Endothelial cell of umbilical vein (primary cell): Measurements from ENCODE around the gene GCDH. TPM values are rescaled to one million over a fixed set of nuclear protein-coding genes. Genes with fewer than 3 reads are reported as not detected.

ENCODE experiments used
- BruUV-seq: library from RNA; stranded (reverse); fragments of 400-500 nt; replicated peaks from 2 replicates; lab custom pipeline; 2021; lab: Mats Ljungman, UMichigan
- CTCF ChIA-PET: fragments of 300-600, 350-600 bp; sonication (Branson Sonifier 250); formaldehyde crosslinking; loops from one replicate; lab custom pipeline; 2021; ENCODE audit warnings: antibody characterized with exemption, inconsistent platforms; lab: Charles Lee
- POLR2A ChIA-PET: fragments of 300-600, 350-600 bp; sonication (Branson Sonifier 250); formaldehyde crosslinking; loops from one replicate; lab custom pipeline; 2021; ENCODE audit warnings: antibody characterized with exemption, inconsistent platforms; lab: Charles Lee
- DNase-seq: peaks from one replicate; pipeline ENCODE4 v3.0.0-alpha.2; 2011; ENCODE audit warnings: low read depth, low spot score
- FAIRE-seq: peaks from 2 replicates; lab custom pipeline; 2011; peaks lifted over from hg19 to GRCh38; lab: Jason Lieb, UNC
- H2AFZ ChIP-seq: 2 replicates; pipeline ENCODE4 v1.6.0; 2012; ENCODE audit warnings: low read depth, low read length, control low read depth, inconsistent platforms
- H3K27ac ChIP-seq: 2 replicates; pipeline ENCODE4 v1.5.1; 2011; ENCODE audit warnings: low read depth, mild to moderate bottlenecking, control low read depth, low read length, moderate library complexity; ENCODE audit not compliant: insufficient read depth
- H3K27me3 ChIP-seq, 2 experiments: 2 replicates each; pipeline versions ENCODE4 v1.6.0 to v1.6.1; 2011; ENCODE audit warnings: low read length in 2 of 2, mixed read lengths in 1 of 2; ENCODE audit not compliant: control insufficient read depth in 2 of 2, insufficient read depth in 2 of 2
- H3K36me3 ChIP-seq, 2 experiments: 2 replicates in 1 of 2; 3 replicates in 1 of 2; pipeline ENCODE4 v1.5.1; 2011; ENCODE audit warnings: low read length in 2 of 2, mild to moderate bottlenecking in 1 of 2, moderate library complexity in 1 of 2; ENCODE audit not compliant: control insufficient read depth in 2 of 2, insufficient read depth in 2 of 2; ENCODE audit errors: extremely low read depth in 1 of 2
- H3K4me1 ChIP-seq: 3 replicates; pipeline ENCODE4 v1.5.1; 2011; ENCODE audit warnings: mild to moderate bottlenecking, low read length; ENCODE audit not compliant: control insufficient read depth, insufficient read depth; ENCODE audit errors: extremely low read depth
- H3K4me2 ChIP-seq: 2 replicates; pipeline ENCODE4 v1.6.1; 2011; ENCODE audit warnings: low read length, control low read depth, mixed read lengths; ENCODE audit not compliant: insufficient read depth
- H3K4me3 ChIP-seq, 3 experiments: fragments of 200-600 bp in 1 of 3; sonication (generic), shearing (Covaris generic) in 1 of 3; replicated peaks in 1 of 3; 2 replicates each; pipeline ENCODE4 v1.5.1; 2011 to 2016; ENCODE audit warnings: control low read depth in 3 of 3, low read length in 3 of 3, mild to moderate bottlenecking in 2 of 3, inconsistent platforms in 1 of 3, low read depth in 1 of 3, moderate library complexity in 1 of 3; ENCODE audit not compliant: insufficient read depth in 1 of 3
- H3K79me2 ChIP-seq: 2 replicates; pipeline ENCODE4 v1.6.0; 2012; ENCODE audit warnings: low read length, inconsistent platforms; ENCODE audit not compliant: control insufficient read depth, insufficient read depth
- H3K9ac ChIP-seq: replicated peaks from 2 replicates; pipeline ENCODE3; 2011; ENCODE audit warnings: low read length, control low read depth; ENCODE audit not compliant: insufficient read depth; ENCODE audit errors: extremely low read depth
- H3K9me1 ChIP-seq: replicated peaks from 3 replicates; pipeline ENCODE4 v1.6.0; 2011; ENCODE audit warnings: mild to moderate bottlenecking, low read length; ENCODE audit not compliant: control insufficient read depth, insufficient read depth; ENCODE audit errors: extremely low read depth
- H3K9me3 ChIP-seq: replicated peaks from 2 replicates; pipeline ENCODE4 v1.5.1; 2012; ENCODE audit warnings: low read length, inconsistent platforms; ENCODE audit not compliant: control insufficient read depth, insufficient read depth
- H4K20me1 ChIP-seq: replicated peaks from 2 replicates; pipeline ENCODE3; 2011; ENCODE audit warnings: mild to moderate bottlenecking, low read length; ENCODE audit not compliant: control insufficient read depth, insufficient read depth; ENCODE audit errors: extremely low read depth
- GATA2 ChIP-seq: IDR thresholded peaks from 2 replicates; pipeline ENCODE4 v1.7.0; 2011; ENCODE audit warnings: low read depth, mild to moderate bottlenecking, moderate library complexity, mixed read lengths, low read length; ENCODE audit not compliant: insufficient read length, insufficient read depth
- JUN ChIP-seq: IDR thresholded peaks from 2 replicates; pipeline ENCODE4 v1.6.1; 2011; ENCODE audit warnings: borderline replicate concordance, low read depth; ENCODE audit not compliant: insufficient read length, insufficient read depth
- MYC ChIP-seq: IDR thresholded peaks from one replicate; pipeline ENCODE4 v1.6.1; 2011; ENCODE audit warnings: mild to moderate bottlenecking, low read depth, low read length
- POLR2A ChIP-seq: IDR thresholded peaks from 2 replicates; pipeline ENCODE4 v1.6.1; 2012; ENCODE audit warnings: low read depth, mild to moderate bottlenecking, control low read depth, low read length
- POLR2AphosphoS5 ChIP-seq: IDR thresholded peaks from 2 replicates; pipeline ENCODE4 v1.6.1; 2012; ENCODE audit warnings: low read depth, mild to moderate bottlenecking, control low read depth, low read length, moderate library complexity; ENCODE audit not compliant: insufficient read depth
- dilution Hi-C: fragments of 300-500 bp; cut with MboI; formaldehyde crosslinking; loops from one replicate; pipeline ENCODE4 v1.15.0; 2019; ENCODE audit warnings: low sequenced_read_pairs; ENCODE audit not compliant: extremely low pct_ligation_motif_present
- intact Hi-C: fragments of 100-400 bp; cut with micrococcal nuclease; formaldehyde crosslinking; loops from one replicate; pipeline ENCODE4 v1.10.0; 2022
- polyA plus RNA-seq, 4 experiments: library from polyadenylated mRNA; depleted of rRNA in 3 of 4; stranded (reverse) in 3 of 4; unstranded in 1 of 4; fragments of >200 nt; gene quantifications; 2 replicates each; pipeline versions ENCODE4 v1.2.1 to v1.2.3, GENCODE V29; 2011 to 2012; ENCODE audit warnings: missing spikeins in 1 of 4
- total RNA-seq: library from RNA; stranded (reverse); gene quantifications from 2 replicates; pipeline ENCODE4 v1.2.3, GENCODE V29; 2021
- TF ChIP-seq, protein P1 (sequence below): IDR thresholded peaks from 2 replicates; pipeline ENCODE4 v1.6.1; 2011; ENCODE audit not compliant: insufficient read depth, insufficient read length
- TF ChIP-seq, protein P2 (sequence below), 2 donors: IDR thresholded peaks; 1 replicate in 1 of 2; 2 replicates in 1 of 2; pipeline ENCODE4 v1.5.1; 2011; ENCODE audit warnings: low read length in 2 of 2, mild to moderate bottlenecking in 2 of 2, moderate library complexity in 2 of 2, control low read depth in 1 of 2, inconsistent platforms in 1 of 2, low read depth in 1 of 2; ENCODE audit not compliant: insufficient read depth in 1 of 2; ENCODE audit errors: extremely low read depth in 1 of 2

GCDH gene
- total and polyA plus RNA-seq, 2 donors (not counting 3 experiments of a cell fraction or from before 2014, with no cell fraction given) = 27.3 to 35.8 TPM

DNA sequence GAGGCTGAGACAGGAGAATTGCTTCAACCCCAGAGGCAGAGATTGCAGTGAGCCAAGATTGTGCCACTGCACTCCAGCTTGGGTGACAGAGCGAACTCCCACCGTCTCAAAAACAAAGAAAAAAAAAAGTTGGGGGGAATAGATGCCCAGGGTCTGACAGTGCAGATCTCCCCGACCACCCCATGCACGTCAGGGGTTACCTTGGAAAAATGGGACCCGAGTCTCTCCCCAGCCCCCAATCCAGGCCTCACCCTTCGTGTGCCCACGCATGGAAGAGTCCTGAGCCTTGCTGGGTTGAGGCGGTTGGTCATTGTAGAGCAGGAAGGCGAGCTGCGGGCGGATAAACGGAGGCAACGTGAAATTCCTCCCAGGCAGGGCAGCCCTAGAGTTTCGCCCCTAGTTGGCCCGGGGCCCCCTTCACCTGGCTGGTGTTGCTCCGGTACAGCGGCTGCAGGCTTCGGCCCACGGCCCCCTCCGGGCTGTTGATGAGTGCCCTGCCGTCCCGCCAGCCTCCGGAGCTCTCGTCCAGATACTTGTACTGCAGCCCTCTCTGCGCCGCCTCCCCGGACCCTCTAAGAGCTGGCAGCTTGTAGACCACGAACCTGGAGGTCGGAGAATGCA, 10.3 kb upstream of the GCDH start:
- peaks cover 0 to 5% of the 10 kb centered on the region in 2 experiments for H3K36me3 ChIP-seq
- DNase-seq (no peak), FAIRE-seq (no peak)
- intact Hi-C loops = loop anchor here (2.0 kb wide), 1 partner anchor 38 kb away; the partner anchor contains the start of gene SYCE2
- H2AFZ ChIP-seq = peak overlapping the region; percentile 70
- H3K4me2 ChIP-seq = peak overlapping the region; percentile 66
- CTCF ChIA-PET = interaction anchor here (1.1 to 3.5 kb wide), 7 partner anchors 9 to 120 kb away, joined by 3 to 22 read pairs (median 12); partner anchors contain the start of gene GCDH
- H3K79me2 ChIP-seq = no peaks in the 10 kb centered on the region
- peaks cover 7 to 15% of the 10 kb centered on the region in 2 experiments for H3K27me3 ChIP-seq
- H3K9ac ChIP-seq = peak overlapping the region; percentile 56
- dilution Hi-C loops = no loop called here
- H3K4me1 ChIP-seq = peaks cover 4% of the 10 kb centered on the region
- peak overlapping the region; percentile 25 to 78 (median 49) for H3K4me3 ChIP-seq
- no peaks in the 10 kb centered on the region for H3K9me3 ChIP-seq
- TF ChIP-seq, protein P1, sequence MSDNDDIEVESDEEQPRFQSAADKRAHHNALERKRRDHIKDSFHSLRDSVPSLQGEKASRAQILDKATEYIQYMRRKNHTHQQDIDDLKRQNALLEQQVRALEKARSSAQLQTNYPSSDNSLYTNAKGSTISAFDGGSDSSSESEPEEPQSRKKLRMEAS = no peak
- no peak for TF ChIP-seq GATA2
- TF ChIP-seq MYC = no peak
- no peaks in the 10 kb centered on the region for H4K20me1 ChIP-seq
- no peaks in the 10 kb centered on the region for H3K9me1 ChIP-seq
- no TSS peak for BruUV-seq
- POLR2A ChIA-PET = interaction anchor here (0.7 to 1.0 kb wide), 2 partner anchors 10 to 270 kb away, joined by 3 to 10 read pairs; partner anchors contain the start of genes GCDH, ZNF490 and ZNF791
- peak overlapping the region; percentile 49 for H3K27ac ChIP-seq

DNA sequence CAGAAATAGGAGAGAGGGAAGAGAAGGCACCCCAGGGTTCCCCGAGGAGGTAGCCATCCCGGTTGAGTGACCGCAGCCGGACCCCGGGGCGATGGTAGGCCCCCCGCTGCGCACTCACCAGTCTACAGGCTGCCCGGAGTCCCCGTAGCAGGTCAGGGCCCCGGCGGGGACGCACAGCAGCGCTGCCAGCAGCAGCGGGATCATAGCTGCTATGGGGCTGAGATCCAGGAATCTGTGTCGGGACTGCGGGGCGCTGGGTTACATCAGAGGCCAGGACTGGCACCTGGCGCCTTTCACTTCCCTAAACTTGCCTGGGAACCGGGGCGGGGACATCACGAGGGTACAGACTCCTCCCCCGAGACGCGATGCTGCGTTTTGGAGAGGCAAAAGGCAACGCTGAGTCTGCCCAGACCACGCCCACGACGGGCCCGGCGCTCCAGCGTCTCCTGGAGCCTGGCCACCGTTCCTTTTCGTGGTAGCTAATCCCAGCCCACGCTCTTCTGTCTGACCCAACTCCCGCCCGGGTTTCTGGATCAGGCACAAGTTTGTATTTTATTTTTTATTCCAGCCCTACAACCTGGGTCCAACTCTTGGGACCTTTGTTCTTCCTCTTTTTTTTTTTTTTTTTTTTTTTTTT, 9.7 kb upstream of the GCDH start, which contains the start of gene DNASE2:
Gene DNASE2, minus strand, starts transcription at position 278 of the 637 bp plus-strand sequence. Its CDS starts 74 bp downstream, at position 204.
- TF ChIP-seq POLR2A (peak; percentile 36), POLR2AphosphoS5 (peak; percentile 54), JUN (no peak)
- TF ChIP-seq, protein P2, sequence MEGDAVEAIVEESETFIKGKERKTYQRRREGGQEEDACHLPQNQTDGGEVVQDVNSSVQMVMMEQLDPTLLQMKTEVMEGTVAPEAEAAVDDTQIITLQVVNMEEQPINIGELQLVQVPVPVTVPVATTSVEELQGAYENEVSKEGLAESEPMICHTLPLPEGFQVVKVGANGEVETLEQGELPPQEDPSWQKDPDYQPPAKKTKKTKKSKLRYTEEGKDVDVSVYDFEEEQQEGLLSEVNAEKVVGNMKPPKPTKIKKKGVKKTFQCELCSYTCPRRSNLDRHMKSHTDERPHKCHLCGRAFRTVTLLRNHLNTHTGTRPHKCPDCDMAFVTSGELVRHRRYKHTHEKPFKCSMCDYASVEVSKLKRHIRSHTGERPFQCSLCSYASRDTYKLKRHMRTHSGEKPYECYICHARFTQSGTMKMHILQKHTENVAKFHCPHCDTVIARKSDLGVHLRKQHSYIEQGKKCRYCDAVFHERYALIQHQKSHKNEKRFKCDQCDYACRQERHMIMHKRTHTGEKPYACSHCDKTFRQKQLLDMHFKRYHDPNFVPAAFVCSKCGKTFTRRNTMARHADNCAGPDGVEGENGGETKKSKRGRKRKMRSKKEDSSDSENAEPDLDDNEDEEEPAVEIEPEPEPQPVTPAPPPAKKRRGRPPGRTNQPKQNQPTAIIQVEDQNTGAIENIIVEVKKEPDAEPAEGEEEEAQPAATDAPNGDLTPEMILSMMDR (IDR thresholded peaks at IDR 0.05; ENCODE audit: extremely low read depth in 1 of 2, insufficient read depth in 1 of 2, low read depth in 1 of 2, low read length in 2 of 2) = no peak
- H3K4me2 ChIP-seq = peak within 1 kb of the TSS; percentile 66
- peaks cover 4% of the 10 kb centered on the region for H3K4me1 ChIP-seq
- DNase-seq (peak; percentile 82), FAIRE-seq (peak; percentile 94)
- CTCF ChIA-PET = interaction anchor here (1.1 to 3.5 kb wide), 7 partner anchors 10 to 121 kb away, joined by 3 to 22 read pairs (median 12); partner anchors contain the start of gene GCDH
- H3K27ac ChIP-seq = peak within 1 kb of the TSS; percentile 49
- H3K27me3 ChIP-seq = peaks cover 9 to 20% of the 10 kb centered on the region in 2 experiments
- no peaks in the 10 kb centered on the region for H3K9me1 ChIP-seq
- peaks cover 0 to 5% of the 10 kb centered on the region in 2 experiments for H3K36me3 ChIP-seq
- H2AFZ ChIP-seq = peak within 1 kb of the TSS; percentile 70
- H3K9me3 ChIP-seq = no peaks in the 10 kb centered on the region
- dilution Hi-C loops (no loop called here), intact Hi-C loops (loop anchor here (2.0 kb wide), 1 partner anchor 38 kb away; the partner anchor contains the start of gene SYCE2)
- H4K20me1 ChIP-seq = no peaks in the 10 kb centered on the region
- POLR2A ChIA-PET = interaction anchor here (1.1 kb wide), 1 partner anchor 10 kb away, joined by 4 read pairs; the partner anchor contains the start of gene GCDH
- H3K9ac ChIP-seq = peak within 1 kb of the TSS; percentile 56
- H3K79me2 ChIP-seq = no peaks in the 10 kb centered on the region
- H3K4me3 ChIP-seq = peak within 1 kb of the TSS; percentile 25 to 78 (median 49)
- BruUV-seq = TSS peak; percentile 23
